ENCODE results near the gene CAPN8. TPM values are rescaled to one million over a fixed set of nuclear protein-coding genes. Genes with fewer than 3 reads are reported as not detected.

CAPN8 gene
- total RNA-seq, 2 donors from 2014 or later: 0.44 TPM; not detected in 1

- DNase-seq: no peak
- H3K27me3 Mint-ChIP-seq (ENCODE audit: insufficient read depth): no peaks in the 10 kb centered on the region
- no peak overlapping the region for H3K27ac ChIP-seq (ENCODE audit: low read depth, low read length)
- H3K36me3 Mint-ChIP-seq (ENCODE audit: low read depth): no peaks in the 10 kb centered on the region
- no peak overlapping the region for H3K9ac ChIP-seq (ENCODE audit: extremely low read depth, low read length, poor library complexity, severe bottlenecking)
- H3K27ac Mint-ChIP-seq: no peak overlapping the region
- H3K27me3 ChIP-seq (ENCODE audit: control insufficient read depth, insufficient read depth, low read length, poor library complexity, severe bottlenecking): no peaks in the 10 kb centered on the region
- H3K36me3 ChIP-seq (ENCODE audit: control insufficient read depth, insufficient read depth, low read length): no peaks in the 10 kb centered on the region
- H3K4me3 Mint-ChIP-seq: no peak overlapping the region
- no peak overlapping the region for H3K4me3 ChIP-seq (ENCODE audit: low read length)
- no peaks in the 10 kb centered on the region for H3K9me3 ChIP-seq (ENCODE audit: control insufficient read depth, low read length)
- 92 to 100% methylated on average over 1 to 3 of the region's 3 CpGs for WGBS, 2 experiments (ENCODE audit: insufficient coverage in 1 of 2, insufficient read length in 1 of 2)
- H3K4me1 Mint-ChIP-seq: peaks cover 3% of the 10 kb centered on the region
- TF ChIP-seq CTCF (conservative IDR thresholded peaks at IDR 0.05): no peak
- H3K9me3 Mint-ChIP-seq: no peaks in the 10 kb centered on the region
- no peaks in the 10 kb centered on the region for H3K4me1 ChIP-seq (ENCODE audit: control insufficient read depth, insufficient read depth, low read length)
These were observed 2.1 kb upstream of the CAPN8 start for GRCh38 chr1:223667484-223668182.

DNA sequence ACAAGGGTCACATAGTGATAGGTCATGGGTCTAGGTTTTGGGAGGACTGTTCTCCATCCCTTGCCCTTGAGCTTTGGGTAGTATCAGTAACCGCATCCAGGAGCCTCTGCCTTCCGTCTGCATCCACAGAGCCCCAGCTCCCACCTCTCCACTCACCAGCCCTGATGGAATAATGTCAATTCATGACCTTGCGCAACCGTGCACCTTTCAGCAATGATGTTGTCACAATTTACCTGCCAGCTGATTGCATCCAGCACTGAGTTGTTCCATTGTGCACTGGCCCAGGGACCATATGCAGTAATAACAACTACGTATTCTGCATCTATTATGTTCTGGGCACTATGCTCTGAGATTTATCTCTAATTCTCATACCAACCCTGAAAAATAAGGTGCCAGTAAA is 1.4 kb downstream of the CAPN8 start:
- Histone ChIP-seq H3K27me3 (ENCODE audit: control insufficient read depth, insufficient read depth, low read length, poor library complexity, severe bottlenecking) (no peaks in the 10 kb centered on the region), H3K9me3 (ENCODE audit: control insufficient read depth, low read length) (no peaks in the 10 kb centered on the region), H3K36me3 (ENCODE audit: control insufficient read depth, insufficient read depth, low read length) (no peaks in the 10 kb centered on the region), H3K9ac (ENCODE audit: extremely low read depth, low read length, poor library complexity, severe bottlenecking) (no peak overlapping the region), H3K27ac (ENCODE audit: low read depth, low read length) (no peak overlapping the region), H3K4me3 (ENCODE audit: low read length) (no peak overlapping the region), H3K4me1 (ENCODE audit: control insufficient read depth, insufficient read depth, low read length) (no peaks in the 10 kb centered on the region)
- 71 to 75% methylated on average over 5 of the region's 5 CpGs for WGBS, 2 experiments (ENCODE audit: insufficient coverage in 1 of 2, insufficient read length in 1 of 2)
- no peaks in the 10 kb centered on the region for H3K4me1 Mint-ChIP-seq
- no peak overlapping the region for H3K27ac Mint-ChIP-seq
- no peaks in the 10 kb centered on the region for H3K9me3 Mint-ChIP-seq
- H3K36me3 Mint-ChIP-seq (ENCODE audit: low read depth): no peaks in the 10 kb centered on the region
- H3K4me3 Mint-ChIP-seq: no peak overlapping the region
- H3K27me3 Mint-ChIP-seq (ENCODE audit: insufficient read depth): peaks cover 2% of the 10 kb centered on the region
- DNase-seq: no peak
- TF ChIP-seq CTCF (conservative IDR thresholded peaks at IDR 0.05): no peak

DNA sequence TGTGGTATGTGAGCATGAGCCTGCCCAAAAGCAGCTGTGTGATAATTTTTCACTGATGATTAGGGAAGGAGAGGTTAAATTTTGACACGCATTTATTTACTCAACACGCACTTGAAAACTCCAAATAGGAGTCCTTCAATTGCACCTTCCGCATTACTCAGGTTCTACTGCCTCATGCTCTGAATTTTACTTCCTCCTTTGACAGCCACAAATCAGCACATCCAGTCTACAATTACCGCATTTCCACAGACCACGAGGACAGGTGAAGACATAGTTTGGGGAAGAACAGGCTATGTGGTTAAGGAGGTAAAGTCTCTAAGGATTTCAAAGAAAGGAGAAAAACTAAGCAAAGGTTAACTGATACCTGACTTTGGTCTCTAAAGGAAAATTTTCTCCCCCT is 2.6 kb downstream of the CAPN8 start:
- no peaks in the 10 kb centered on the region for H3K27me3 ChIP-seq (ENCODE audit: control insufficient read depth, insufficient read depth, low read length, poor library complexity, severe bottlenecking)
- Mint-ChIP-seq H3K36me3 (ENCODE audit: low read depth) (no peaks in the 10 kb centered on the region), H3K9me3 (no peaks in the 10 kb centered on the region)

More for the DNA sequence above, 2.6 kb downstream of the CAPN8 start:
- no peaks in the 10 kb centered on the region for H3K4me1 Mint-ChIP-seq
- H3K4me1 ChIP-seq (ENCODE audit: control insufficient read depth, insufficient read depth, low read length): no peaks in the 10 kb centered on the region
- no peak overlapping the region for H3K27ac Mint-ChIP-seq
- no peak for DNase-seq
- H3K27ac ChIP-seq (ENCODE audit: low read depth, low read length): no peak overlapping the region
- no peak overlapping the region for H3K9ac ChIP-seq (ENCODE audit: extremely low read depth, low read length, poor library complexity, severe bottlenecking)
- 73 to 100% methylated on average over 1 to 5 of the region's 5 CpGs for WGBS, 2 experiments (ENCODE audit: insufficient coverage in 1 of 2, insufficient read length in 1 of 2)
- TF ChIP-seq CTCF (conservative IDR thresholded peaks at IDR 0.05): no peak
- no peaks in the 10 kb centered on the region for H3K36me3 ChIP-seq (ENCODE audit: control insufficient read depth, insufficient read depth, low read length)
- H3K4me3 Mint-ChIP-seq: no peak overlapping the region
- no peaks in the 10 kb centered on the region for H3K9me3 ChIP-seq (ENCODE audit: control insufficient read depth, low read length)
- H3K27me3 Mint-ChIP-seq (ENCODE audit: insufficient read depth): peaks cover 2% of the 10 kb centered on the region
- H3K4me3 ChIP-seq (ENCODE audit: low read length): no peak overlapping the region

Data from endodermal cell (in vitro differentiated cells).